GM19463 (cell line): ENCODE data around the gene FOXL3.
"Not testable (repeated sequence)": the region's sequence is repeated elsewhere in the genome, so short reads cannot be mapped to it uniquely, and the experiment has no call there.

ENCODE experiments used
- ATAC-seq: cut with Tn5 transposase; IDR thresholded peaks from one replicate; pipeline ENCODE4 v1.9.1; 2021; ENCODE audit warnings: mild to moderate bottlenecking, moderate library complexity; ENCODE audit not compliant: unreplicated experiment

Gene FOXL3

DNA sequence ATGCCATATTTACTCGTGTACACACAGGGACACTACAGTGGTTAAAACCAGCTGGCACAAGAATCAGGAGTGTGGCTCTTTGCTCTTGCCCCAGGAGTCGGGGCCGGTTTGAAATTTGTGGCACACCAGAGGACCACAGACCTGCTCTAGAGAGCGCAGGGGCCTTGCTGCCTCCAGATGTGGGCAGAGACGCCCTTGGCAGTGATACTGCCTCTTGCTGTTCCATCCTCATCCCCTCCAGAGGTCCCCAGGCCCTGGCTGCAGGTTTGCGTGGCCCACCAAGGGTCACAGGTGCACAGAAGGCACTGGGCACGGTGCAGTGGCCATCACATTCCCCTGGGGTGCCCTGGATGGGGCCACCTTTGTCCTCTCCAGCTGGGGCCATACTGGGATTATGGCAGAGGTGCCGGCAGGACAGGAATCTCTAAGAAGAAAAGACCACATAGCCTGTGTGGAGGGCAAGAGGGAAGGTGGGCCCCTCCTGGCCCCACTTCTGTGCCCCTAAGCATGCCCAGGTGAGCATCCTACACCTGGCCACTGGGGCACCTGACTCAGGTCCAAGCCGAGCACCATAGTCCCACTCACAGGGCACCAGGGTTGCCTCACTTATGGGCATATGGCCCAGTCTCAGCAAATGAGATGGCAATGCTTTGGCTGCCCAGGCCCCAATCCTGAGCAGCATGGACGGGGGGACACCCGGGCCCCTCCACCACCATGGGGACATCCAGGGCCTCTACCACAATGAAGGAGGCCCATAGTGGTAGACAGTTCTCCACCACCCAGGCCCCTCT, 45.6 kb downstream of the FOXL3 start:
- ATAC-seq = no peak

DNA sequence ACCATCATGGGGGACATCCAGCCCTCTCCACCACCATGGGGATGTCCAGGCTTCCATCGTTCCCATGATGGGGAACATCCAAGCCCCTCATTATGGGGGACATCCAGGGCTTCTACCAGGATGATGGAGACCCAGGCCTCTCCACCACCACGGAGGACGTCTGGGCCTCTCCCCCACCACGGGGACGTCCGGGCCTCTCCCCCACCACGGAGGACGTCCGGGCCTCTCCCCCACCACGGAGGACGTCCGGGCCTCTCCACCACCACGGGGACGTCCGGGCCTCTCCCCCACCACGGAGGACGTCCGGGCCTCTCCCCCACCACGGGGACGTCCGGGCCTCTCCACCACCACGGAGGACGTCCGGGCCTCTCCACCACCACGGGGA, 46.2 kb downstream of the FOXL3 start:
- ATAC-seq = not testable (repeated sequence)

DNA sequence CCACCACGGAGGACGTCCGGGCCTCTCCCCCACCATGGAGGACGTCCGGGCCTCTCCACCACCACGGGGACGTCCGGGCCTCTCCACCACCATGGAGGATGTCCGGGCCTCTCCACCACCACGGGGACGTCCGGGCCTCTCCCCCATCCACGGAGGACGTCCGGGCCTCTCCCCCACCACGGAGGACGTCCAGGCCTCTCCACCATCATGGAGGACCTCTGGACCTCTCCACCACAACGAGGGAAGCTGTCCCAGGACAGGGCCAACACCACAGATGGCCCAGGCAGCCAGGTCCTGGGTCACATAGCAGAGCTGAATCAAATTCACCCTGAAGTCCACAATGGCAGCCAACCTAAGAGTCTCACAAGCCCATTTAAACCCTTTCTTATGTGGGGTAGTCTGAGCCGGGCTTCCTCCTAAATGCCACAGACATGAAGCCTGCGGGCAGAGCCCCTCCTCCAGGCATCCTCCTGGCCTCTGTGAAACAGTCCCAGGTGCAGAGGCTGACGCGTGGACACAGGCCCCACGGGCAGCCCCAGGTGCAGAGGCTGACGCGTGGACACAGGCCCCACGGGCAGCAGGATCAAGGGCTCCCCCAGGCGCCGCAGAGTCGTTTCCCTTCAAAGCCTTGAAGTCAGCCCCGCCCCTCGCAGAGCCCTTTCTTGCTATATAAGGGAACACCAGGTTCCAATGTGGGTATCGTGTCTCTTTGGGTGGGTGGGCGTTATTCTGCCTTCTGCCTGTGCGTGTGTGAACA, 47.0 kb downstream of the FOXL3 start:
- no peak for ATAC-seq

DNA sequence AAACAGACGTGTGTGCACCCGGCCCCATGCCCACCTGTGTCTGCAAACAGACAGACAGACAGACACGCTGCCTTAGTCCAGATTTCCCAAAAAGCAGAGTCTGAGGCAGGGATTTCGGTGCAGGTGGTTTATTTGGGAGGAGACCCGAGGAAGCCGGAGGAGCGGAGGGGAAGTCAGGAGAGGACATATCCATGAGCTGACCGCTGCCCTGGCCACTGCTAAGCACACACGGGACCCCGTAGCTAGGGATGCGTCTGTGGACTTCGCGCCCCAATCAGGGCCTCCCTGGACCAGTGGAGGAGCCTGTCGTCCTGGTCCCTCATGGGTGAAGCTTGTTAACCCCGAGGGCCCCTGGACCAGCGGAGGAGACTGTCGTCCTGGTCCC, 47.6 kb downstream of the FOXL3 start:
- no peak for ATAC-seq

GRCh38 chr7:338295-339061, 48.5 kb downstream of the FOXL3 start:
- ATAC-seq = no peak

- no peak for ATAC-seq
Measured at GRCh38 chr7:339062-339342, 49.0 kb downstream of the FOXL3 start.

DNA sequence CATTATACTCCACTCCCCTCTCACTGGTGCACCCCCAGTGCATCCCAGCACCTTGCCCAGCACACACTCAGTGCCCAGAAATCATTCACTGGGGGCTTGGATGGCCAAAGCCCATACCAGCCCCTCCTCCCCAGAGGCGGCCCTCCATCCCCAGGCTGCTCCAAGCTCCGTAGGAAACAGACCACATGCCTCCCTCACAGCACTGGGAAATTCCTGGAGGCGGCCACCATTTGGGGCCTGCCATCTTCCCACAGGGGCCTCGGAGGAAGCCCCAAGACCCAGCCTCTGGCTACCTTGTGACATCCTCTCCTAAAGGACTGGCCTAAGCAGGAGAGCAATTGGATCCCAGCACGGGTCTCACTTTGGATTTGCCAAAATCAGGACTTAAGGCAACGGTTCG, 49.7 kb downstream of the FOXL3 start:
- ATAC-seq = no peak

- no peak for ATAC-seq
Measured at GRCh38 chr7:340200-340937, 50.4 kb downstream of the FOXL3 start.
